HepG2 (cell line): ENCODE results near the gene ST6GALNAC4. TPM values are rescaled to one million over a fixed set of nuclear protein-coding genes. Genes with fewer than 3 reads are reported as not detected.

ENCODE experiments used
- ARNT ChIP-seq: fragments of 450-650 bp; IDR thresholded peaks from 2 replicates; pipeline ENCODE4 v1.6.1; 2017
- ETV5 ChIP-seq: IDR thresholded peaks from 2 replicates; pipeline ENCODE4 v1.6.1; 2018; ENCODE audit warnings: missing biosample characterization, missing genetic modification reagents, inconsistent platforms, borderline replicate concordance
- FOXA3 ChIP-seq: IDR thresholded peaks from 2 replicates; pipeline ENCODE4 v1.6.1; 2016; ENCODE audit warnings: missing genetic modification reagents, missing compliant biosample characterization
- FOXO1 ChIP-seq: sonication (generic); formaldehyde crosslinking; IDR thresholded peaks from 2 replicates; pipeline ENCODE4 v1.4.0; 2020; ENCODE audit warnings: missing genetic modification reagents
- HMG20B ChIP-seq: conservative IDR thresholded peaks from 2 replicates; pipeline ENCODE4 v1.6.1; 2016; ENCODE audit warnings: missing genetic modification reagents, missing compliant biosample characterization
- IRX3 ChIP-seq: sonication (generic); formaldehyde crosslinking; IDR thresholded peaks from 2 replicates; pipeline ENCODE4 v1.8.1; 2023; ENCODE audit warnings: mild to moderate bottlenecking, low read depth, missing genetic modification reagents, borderline replicate concordance
- JARID2 ChIP-seq: sonication (generic); formaldehyde crosslinking; IDR thresholded peaks from 2 replicates; pipeline ENCODE4 v1.8.1; 2023; ENCODE audit warnings: missing genetic modification reagents, inconsistent platforms; ENCODE audit not compliant: insufficient replicate concordance
- NKX3-1 ChIP-seq: sonication (generic); formaldehyde crosslinking; IDR thresholded peaks from 2 replicates; pipeline ENCODE4 v1.5.0; 2020; ENCODE audit warnings: missing genetic modification reagents
- PREB ChIP-seq: sonication (generic); formaldehyde crosslinking; IDR thresholded peaks from 2 replicates; pipeline ENCODE4 v1.4.0; 2020; ENCODE audit warnings: missing genetic modification reagents
- RELA ChIP-seq: sonication (generic); formaldehyde crosslinking; IDR thresholded peaks from 2 replicates; pipeline ENCODE4 v1.4.0; 2020; ENCODE audit warnings: missing genetic modification reagents
- SIN3B ChIP-seq: fragments of 150-350 bp; IDR thresholded peaks from 2 replicates; pipeline ENCODE4 v1.6.1; 2014; ENCODE audit warnings: low read length
- TAF1 ChIP-seq: sonication (generic); formaldehyde crosslinking; IDR thresholded peaks from 2 replicates; pipeline ENCODE4 v1.4.0; 2020; ENCODE audit warnings: missing genetic modification reagents
- TBL1XR1 ChIP-seq: fragments of 150-350 bp; IDR thresholded peaks from 2 replicates; pipeline ENCODE4 v1.6.1; 2014; ENCODE audit warnings: borderline replicate concordance, low read length; ENCODE audit not compliant: partially characterized antibody
- TBX2 ChIP-seq: sonication (generic); formaldehyde crosslinking; IDR thresholded peaks from 2 replicates; pipeline ENCODE4 v1.5.0; 2020; ENCODE audit warnings: missing genetic modification reagents, mild to moderate bottlenecking, borderline replicate concordance
- ZBTB46 ChIP-seq: sonication (generic); formaldehyde crosslinking; IDR thresholded peaks from 2 replicates; pipeline ENCODE4 v1.4.0; 2020; ENCODE audit warnings: mild to moderate bottlenecking, missing genetic modification reagents, borderline replicate concordance
- ZFP37 ChIP-seq: sonication (generic); formaldehyde crosslinking; IDR thresholded peaks from 2 replicates; pipeline ENCODE4 v1.4.0; 2020; ENCODE audit warnings: missing genetic modification reagents, borderline replicate concordance
- ZMAT5 ChIP-seq: sonication (generic); formaldehyde crosslinking; IDR thresholded peaks from 2 replicates; pipeline ENCODE4 v1.5.0; 2020; ENCODE audit warnings: mild to moderate bottlenecking, low read depth, missing genetic modification reagents, borderline replicate concordance
- ZNF362 ChIP-seq: sonication (generic); formaldehyde crosslinking; IDR thresholded peaks from 2 replicates; pipeline ENCODE4 v1.4.0; 2020; ENCODE audit warnings: missing genetic modification reagents, mild to moderate bottlenecking, borderline replicate concordance
- ZNF512B ChIP-seq: sonication (generic); formaldehyde crosslinking; IDR thresholded peaks from 2 replicates; pipeline ENCODE4 v1.5.1; 2020; ENCODE audit warnings: missing genetic modification reagents, mild to moderate bottlenecking, borderline replicate concordance
- ZNF547 ChIP-seq: sonication (generic); formaldehyde crosslinking; IDR thresholded peaks from 2 replicates; pipeline ENCODE4 v1.5.1; 2020; ENCODE audit warnings: mild to moderate bottlenecking, missing genetic modification reagents
- ZNF577 ChIP-seq: sonication (generic); formaldehyde crosslinking; IDR thresholded peaks from 2 replicates; pipeline ENCODE4 v1.4.0; 2020; ENCODE audit warnings: mild to moderate bottlenecking, low read depth, missing genetic modification reagents, borderline replicate concordance
- ZNF709 ChIP-seq: sonication (generic); formaldehyde crosslinking; IDR thresholded peaks from 2 replicates; pipeline ENCODE4 v1.5.0; 2020; ENCODE audit warnings: mild to moderate bottlenecking, missing genetic modification reagents
- ZNF766 ChIP-seq: sonication (generic); formaldehyde crosslinking; IDR thresholded peaks from 2 replicates; pipeline ENCODE4 v1.5.0; 2020; ENCODE audit warnings: missing genetic modification reagents, borderline replicate concordance
- ZSCAN20 ChIP-seq: sonication (generic); formaldehyde crosslinking; IDR thresholded peaks from 2 replicates; pipeline ENCODE4 v1.4.0; 2020; ENCODE audit warnings: missing genetic modification reagents, mild to moderate bottlenecking, borderline replicate concordance
- polyA plus RNA-seq, 8 experiments: library from polyadenylated mRNA; depleted of rRNA in 3 of 8; stranded (reverse) in 7 of 8; unstranded in 1 of 8; fragments of >200 nt; fragmentation: Illumina TruSeq in 4 of 8; extraction: Trizol in 4 of 8; gene quantifications; 2 replicates each; pipeline versions ENCODE4 v1.2.1 to v1.2.3, GENCODE V29; 2011 to 2016; ENCODE audit warnings: low read depth in 4 of 8, missing spikeins in 1 of 8, mixed read lengths in 1 of 8; ENCODE audit not compliant: insufficient read depth in 1 of 8
- total RNA-seq, 5 experiments: library from RNA; depleted of rRNA; stranded (reverse); fragments of >200 nt; fragmentation: Illumina TruSeq; extraction: Trizol; gene quantifications; 2 replicates each; pipeline ENCODE4 v1.2.3, GENCODE V29; 2016; ENCODE audit warnings: low read depth in 1 of 5

ST6GALNAC4 gene
- total and polyA plus RNA-seq, 2 of the 13 experiments (the other 11 are each of a cell fraction or from before 2014, with no cell fraction given), result 18.8 to 27.7 TPM

GRCh38 chr9:127943731-127944144 lies 26.9 kb upstream of the ST6GALNAC4 start (continued):
- 0 out of 2 replicates have a peak, but pooled peaks have one; percentile 22 for TF ChIP-seq ZNF362 (CRISPR knock-in tag)
- no peak for TF ChIP-seq TBX2
- TF ChIP-seq RELA (CRISPR knock-in tag), result no peak
- TF ChIP-seq ZFP37 (CRISPR knock-in tag), result no peak
- no peak for TF ChIP-seq SIN3B
- TF ChIP-seq ETV5 (CRISPR knock-in tag), result no peak
- TF ChIP-seq HMG20B (CRISPR knock-in tag), result no peak
- no peak for TF ChIP-seq JARID2 (CRISPR knock-in tag)
- TF ChIP-seq FOXA3 (CRISPR knock-in tag), result no peak
- no peak for TF ChIP-seq PREB (CRISPR knock-in tag)
- no peak for TF ChIP-seq TBL1XR1
- no peak for TF ChIP-seq ARNT
- TF ChIP-seq FOXO1, result no peak
- no peak for TF ChIP-seq TAF1 (CRISPR knock-in tag)
- TF ChIP-seq ZNF512B (CRISPR knock-in tag), result no peak
- TF ChIP-seq ZMAT5 (CRISPR knock-in tag), result no peak
- TF ChIP-seq ZNF709 (CRISPR knock-in tag), result no peak
- TF ChIP-seq ZSCAN20 (CRISPR knock-in tag), result no peak
- TF ChIP-seq IRX3 (CRISPR knock-in tag), result no peak
- TF ChIP-seq ZBTB46 (CRISPR knock-in tag), result no peak
- TF ChIP-seq ZNF766, result no peak
- TF ChIP-seq ZNF547, result no peak
- no peak for TF ChIP-seq ZNF577 (CRISPR knock-in tag)
- no peak for TF ChIP-seq NKX3-1 (CRISPR knock-in tag)
